Breast epithelium (tissue), 3 donors: ENCODE measurements around the gene MTHFD2L.

Experiments used
- POLR2A ChIP-seq: fragments of 450-650 bp; IDR thresholded peaks from one replicate; pipeline ENCODE4 v1.6.1; 2016; ENCODE audit warnings: antibody characterized with exemption, mild to moderate bottlenecking, moderate library complexity
- TF ChIP-seq, protein P1 (sequence below), 3 donors: fragments of 450-650 bp; IDR thresholded peaks; one replicate each; pipeline ENCODE4 v1.5.1; 2016 to 2017; ENCODE audit warnings: antibody characterized with exemption in 3 of 3, mild to moderate bottlenecking in 3 of 3, moderate library complexity in 3 of 3

DNA sequence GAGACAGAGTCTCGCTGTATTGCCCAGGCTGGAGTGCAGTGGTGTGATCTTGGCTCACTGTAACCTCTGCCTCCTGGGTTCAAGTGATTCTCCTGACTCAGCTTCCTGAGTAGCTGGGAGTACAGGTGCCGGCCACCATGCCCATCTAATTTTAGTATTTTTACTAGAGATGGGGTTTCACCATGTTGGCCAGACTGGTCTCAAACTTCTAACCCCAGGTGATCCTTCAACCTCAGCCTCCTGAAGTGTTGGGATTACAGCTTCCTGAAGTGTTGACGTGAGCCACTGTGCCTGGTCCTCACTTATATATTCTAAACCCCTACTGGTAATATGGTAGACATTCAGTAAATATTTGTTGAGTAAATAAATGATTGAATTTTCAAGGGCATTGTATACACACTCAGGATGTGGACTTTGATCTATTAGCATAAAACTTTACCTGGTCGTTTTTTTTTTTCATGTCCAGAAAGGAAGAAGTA is 33.0 kb downstream of the MTHFD2L start:
- TF ChIP-seq, protein P1, sequence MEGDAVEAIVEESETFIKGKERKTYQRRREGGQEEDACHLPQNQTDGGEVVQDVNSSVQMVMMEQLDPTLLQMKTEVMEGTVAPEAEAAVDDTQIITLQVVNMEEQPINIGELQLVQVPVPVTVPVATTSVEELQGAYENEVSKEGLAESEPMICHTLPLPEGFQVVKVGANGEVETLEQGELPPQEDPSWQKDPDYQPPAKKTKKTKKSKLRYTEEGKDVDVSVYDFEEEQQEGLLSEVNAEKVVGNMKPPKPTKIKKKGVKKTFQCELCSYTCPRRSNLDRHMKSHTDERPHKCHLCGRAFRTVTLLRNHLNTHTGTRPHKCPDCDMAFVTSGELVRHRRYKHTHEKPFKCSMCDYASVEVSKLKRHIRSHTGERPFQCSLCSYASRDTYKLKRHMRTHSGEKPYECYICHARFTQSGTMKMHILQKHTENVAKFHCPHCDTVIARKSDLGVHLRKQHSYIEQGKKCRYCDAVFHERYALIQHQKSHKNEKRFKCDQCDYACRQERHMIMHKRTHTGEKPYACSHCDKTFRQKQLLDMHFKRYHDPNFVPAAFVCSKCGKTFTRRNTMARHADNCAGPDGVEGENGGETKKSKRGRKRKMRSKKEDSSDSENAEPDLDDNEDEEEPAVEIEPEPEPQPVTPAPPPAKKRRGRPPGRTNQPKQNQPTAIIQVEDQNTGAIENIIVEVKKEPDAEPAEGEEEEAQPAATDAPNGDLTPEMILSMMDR (IDR thresholded peaks at IDR 0.05), result no peak
- TF ChIP-seq POLR2A, result no peak
